ENCODE measurements around the gene DPYSL4.
"Not testable (repeated sequence)": the region's sequence is repeated elsewhere in the genome, so short reads cannot be mapped to it uniquely, and the experiment has no call there.

The DPYSL4 gene

DNA sequence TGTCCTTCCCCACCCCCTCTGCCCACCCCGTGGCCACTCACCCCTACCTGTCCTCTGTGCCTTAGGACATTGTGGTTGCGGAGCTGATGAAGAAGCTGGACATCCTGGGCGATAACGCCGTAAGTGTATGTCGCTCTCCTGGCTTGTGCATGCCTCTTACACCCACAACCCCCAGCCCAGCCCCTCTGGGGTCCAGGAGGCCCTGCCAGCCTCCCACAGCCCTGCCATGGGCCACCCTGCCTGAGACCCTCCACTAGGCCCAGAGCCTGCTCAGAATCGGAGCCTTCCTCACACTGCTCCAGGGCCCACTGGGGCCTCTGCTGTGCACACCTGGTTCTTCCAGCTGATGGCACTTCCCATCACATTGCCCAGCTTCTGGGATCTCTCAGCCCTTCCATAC lies 36.8 kb upstream of the DPYSL4 start:
- no peak for DNase-seq (ENCODE audit: low read depth)

DNA sequence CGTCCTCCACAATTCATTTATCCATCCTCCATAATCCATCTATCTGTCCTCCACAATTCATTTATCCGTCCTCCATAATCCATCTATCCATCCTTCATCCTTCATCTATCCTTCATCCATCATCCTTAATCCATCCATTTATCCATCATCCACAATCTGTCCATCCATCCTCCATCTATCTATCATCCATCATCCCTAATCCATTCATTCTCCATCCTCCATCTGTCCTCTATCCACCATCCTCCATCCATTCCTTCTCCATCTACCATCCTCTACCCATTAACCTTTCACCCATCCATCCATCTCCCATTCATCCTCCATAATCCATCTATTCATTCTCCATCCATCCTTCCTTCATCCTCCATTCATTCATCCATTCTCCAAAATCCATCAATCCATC lies 36.0 kb upstream of the DPYSL4 start:
- no peak for DNase-seq (ENCODE audit: low read depth)

DNA sequence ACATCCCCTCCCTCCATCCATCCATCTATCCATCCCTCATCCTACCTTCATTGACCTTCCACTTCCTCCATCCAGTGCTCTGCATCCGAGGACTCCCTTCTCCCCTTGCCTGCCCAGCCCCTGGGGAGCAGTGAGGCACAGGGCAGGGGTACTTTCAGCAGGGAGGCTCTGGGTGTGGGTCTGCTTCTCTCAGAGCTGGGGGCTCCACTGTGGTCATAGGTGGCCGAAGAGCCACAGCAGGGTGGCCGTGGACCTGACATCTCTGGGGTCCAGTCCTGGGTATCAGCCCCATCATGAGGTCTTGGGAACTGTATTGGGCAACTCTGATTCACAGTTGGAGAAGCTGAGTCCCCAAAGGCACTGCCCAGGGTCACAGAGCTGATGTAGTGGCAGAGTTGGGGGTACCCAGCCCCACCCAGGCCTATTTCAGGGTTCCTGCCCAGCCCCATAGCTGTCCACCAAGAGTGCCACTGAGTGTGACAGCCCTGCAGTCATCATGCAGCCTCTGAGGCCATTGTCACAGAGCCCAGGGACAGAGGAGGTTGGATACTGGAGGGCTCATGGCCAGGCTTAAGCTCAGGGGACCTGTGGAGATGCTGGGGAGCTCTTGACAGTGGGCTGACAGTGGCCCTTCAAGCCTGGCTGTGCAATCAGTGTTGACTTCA lies 35.3 kb upstream of the DPYSL4 start:
- DNase-seq (ENCODE audit: low read depth): no peak

DNA sequence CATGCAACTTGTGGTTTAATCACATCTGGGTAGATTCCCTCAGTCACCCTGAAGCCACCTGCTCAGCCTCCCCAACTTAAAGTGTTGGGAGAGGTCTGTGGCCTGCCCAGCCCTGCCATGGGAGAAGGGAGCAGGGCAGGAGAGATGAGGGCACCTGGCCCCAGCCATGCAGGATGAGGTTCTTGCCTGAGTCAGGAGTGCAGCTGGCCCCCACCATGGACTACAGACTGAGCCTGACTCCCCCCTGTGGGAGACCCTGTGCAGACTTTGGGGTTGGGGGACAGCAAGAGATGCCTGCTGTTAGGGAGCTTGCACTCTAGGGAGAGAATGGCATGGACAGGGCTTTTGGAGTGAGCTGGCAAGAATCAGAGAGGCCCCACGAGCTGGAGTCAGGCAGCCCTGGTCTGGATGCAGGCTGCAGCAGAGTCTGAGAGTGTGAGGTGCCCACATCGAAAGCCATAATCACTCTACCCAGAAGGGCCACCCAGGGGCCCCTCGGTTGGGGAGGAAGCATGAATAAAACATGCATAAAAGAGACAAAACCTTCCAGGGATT lies 34.7 kb upstream of the DPYSL4 start:
- DNase-seq (ENCODE audit: low read depth): no peak

DNA sequence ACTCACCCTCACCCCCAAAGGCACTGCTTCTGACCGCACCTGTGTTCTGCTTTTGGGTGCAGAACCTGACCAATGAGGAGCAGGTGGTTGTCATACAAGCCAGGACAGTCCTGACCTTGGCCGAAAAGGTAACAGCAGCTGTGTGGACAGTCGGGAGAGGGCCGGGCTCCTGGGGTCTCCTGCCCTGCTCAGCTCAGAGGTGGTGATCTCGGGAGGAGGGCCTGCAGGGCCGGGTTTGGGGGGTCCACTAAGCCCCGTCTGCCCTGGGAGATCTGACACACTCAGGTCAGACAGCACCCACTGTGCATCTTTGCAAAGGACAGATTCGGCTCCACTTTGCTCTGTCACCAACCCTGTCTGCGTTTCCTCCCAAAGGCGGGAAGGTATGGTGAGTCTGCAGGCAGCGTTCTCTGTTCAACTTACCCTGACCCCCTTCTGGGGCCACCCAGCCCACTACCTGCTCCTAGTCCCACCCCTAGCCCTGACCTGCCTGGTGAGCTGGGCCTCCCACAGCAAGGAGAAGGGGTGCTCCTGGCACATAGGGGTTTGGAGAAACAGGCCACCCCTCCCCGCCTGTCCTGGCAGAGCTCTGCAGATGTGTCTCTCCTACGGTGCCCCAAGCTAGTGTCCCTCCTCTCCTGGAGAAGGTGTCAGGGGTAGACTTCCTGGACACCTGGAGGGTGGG lies 33.7 kb upstream of the DPYSL4 start:
- DNase-seq (ENCODE audit: low read depth): no peak

DNA sequence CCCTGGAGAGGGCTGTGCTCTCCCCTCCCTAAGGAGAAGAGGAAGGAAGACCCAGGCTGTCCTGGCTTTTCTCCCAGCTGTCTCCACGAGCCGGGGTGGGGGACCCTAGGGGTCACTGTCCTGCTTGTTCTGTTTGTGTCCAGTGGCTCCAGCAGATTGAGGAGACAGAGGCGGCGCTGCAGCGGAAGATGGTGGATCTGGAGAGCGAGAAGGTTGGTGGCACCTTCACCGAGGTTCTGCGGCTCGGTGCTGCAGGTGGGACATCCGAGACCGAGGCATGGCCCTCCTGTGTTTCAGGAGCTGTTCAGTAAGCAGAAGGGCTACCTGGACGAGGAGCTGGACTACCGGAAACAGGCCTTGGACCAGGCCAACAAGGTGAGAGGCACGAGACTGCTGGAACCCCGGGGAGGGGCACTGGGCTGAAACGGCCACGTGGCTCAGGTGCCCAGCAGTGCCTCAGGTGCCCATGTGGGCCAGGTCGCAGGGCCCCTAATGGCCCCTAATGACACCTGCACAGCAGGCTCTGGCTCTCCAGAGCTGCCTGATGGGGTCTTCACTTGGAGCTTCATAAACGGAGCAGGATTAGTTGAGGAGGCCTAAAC lies 33.0 kb upstream of the DPYSL4 start:
- DNase-seq (ENCODE audit: low read depth): no peak

DNA sequence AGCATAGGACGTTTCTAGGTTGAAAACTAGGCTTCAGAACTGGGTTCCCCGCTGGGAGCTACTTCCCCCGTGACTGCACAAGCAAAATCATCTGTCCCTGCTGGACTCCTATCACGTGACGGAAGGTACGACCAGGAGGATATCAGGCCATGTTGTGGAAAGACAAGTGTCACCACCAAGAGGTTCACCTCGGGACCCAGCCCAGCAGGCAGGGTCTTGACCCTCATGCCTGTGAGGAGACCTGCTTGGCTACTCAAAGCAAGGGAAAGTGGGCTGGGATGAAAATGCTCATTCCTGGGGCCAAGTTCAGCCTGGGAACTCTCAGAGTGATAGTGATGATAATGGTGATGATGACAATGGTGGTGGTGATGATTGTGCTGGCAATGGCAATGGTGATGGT lies 32.3 kb upstream of the DPYSL4 start:
- DNase-seq (ENCODE audit: low read depth): no peak

DNA sequence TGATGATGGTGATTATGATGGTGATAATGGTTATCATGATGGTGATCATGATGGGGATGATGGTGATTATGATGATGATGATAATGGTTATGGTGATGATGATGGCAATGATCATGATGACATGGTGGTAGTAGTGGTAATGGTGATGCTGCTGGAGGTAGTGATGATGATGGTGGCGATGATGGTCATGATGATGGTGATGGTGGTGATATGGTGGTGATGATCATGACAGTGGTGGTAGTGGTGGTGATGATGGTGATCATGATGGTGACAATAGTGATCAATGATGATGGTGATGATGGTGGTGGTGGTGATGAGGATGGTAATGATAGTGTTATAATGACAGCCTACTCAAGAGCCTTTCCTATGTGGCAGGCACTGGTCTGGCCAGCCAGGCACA lies 31.8 kb upstream of the DPYSL4 start:
- no peak for DNase-seq (ENCODE audit: low read depth)

DNA sequence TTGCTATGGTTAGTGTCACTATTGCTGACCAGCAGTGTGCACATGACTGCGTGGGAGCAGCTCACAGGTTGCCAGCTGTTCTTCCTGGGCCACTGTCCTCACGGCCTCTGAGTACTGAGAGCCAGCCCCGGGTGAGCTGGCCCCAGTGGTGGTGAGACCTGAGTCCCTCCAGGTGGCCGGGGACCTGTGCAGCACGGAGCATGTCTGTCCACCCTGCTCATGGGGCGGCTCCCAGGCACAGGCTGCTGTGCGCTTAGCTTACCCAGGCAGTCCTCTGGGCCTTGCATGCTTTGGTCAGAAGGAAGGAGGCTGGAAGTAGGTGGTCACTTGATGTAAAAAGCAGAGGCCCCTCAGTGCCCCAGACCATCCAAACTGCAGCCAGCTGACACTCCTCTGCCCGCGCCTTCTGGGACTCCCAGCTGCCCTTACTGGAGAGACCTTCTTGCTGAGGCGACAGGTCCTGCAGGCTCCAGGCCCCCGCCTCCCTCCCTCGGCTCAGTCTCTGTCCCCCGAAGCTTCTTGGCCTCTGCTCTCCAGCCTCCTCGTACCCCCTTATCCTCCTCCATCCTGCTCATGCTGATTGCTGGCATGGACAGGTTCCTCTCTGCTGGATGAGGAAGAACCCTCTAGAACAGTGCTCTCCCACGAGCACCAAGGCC lies 30.9 kb upstream of the DPYSL4 start:
- no peak for DNase-seq (ENCODE audit: low read depth)

DNA sequence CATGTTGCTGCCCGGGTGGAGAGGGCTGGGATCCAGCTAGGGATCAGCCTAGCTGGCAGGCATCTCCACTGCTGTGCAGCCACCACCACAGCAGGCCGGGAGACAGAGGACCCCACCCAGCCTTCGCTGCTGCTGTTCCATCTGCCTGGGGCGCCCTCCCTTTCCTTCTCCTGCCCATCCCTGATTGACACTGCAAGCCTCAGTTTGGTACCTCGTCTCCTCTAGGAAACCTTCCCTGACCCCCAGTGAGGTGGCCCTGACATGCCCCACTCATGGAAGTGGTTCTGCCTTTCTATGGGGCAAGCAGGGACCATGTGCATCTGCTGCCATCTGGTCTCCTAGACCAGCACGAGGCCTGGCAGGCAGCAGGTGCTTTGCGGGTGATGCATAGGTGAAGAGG lies 30.4 kb upstream of the DPYSL4 start:
- DNase-seq (ENCODE audit: low read depth): no peak

DNA sequence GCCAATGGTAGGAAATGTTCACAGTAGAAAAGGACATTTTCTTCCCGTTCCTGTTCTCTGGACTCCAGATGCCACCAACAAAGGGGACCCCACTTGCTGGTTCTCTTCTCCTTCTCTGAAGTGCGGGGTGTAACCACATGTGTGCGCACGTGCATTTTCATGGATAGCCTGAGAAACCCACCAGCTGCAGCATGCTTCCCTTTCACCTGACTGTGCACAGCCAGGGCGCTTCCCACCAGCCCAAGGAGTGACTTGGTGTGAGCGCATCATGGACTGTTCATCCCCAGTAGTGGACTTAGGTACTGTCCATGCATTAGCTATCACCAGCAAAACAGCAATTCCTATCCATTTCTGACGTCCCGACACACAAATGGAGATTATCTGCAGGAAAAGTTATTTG lies 29.6 kb upstream of the DPYSL4 start:
- no peak for DNase-seq (ENCODE audit: low read depth)

DNA sequence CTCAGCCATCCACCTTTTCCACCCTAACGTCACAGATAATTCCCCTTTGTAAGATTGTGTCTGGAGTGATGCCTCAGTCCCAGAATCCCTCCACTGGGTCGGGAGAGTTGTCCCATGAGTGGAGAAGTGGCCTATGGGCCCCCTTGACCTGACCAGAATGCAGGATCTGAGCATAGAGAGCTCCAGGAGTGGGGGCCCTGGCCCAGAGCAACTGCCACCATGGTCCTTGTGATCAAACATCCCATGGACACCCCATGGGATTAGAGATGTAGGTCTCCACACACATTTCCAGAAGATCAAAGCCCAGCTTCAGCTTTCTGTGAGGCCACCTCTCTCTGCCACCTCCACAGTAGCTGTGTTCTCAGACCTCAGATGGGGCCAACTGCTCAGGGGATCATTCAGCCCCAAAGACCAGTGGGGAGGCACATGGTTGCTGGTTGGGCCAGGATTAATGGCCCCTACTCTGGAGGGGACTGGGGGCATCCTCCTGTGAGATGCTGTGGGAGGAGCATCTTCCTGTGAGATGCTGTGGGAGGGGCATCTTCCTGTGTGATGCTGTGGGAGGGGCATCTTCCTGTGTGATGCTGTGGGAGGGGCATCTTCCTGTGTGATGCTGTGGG lies 28.5 kb upstream of the DPYSL4 start:
- no peak for DNase-seq (ENCODE audit: low read depth)

DNA sequence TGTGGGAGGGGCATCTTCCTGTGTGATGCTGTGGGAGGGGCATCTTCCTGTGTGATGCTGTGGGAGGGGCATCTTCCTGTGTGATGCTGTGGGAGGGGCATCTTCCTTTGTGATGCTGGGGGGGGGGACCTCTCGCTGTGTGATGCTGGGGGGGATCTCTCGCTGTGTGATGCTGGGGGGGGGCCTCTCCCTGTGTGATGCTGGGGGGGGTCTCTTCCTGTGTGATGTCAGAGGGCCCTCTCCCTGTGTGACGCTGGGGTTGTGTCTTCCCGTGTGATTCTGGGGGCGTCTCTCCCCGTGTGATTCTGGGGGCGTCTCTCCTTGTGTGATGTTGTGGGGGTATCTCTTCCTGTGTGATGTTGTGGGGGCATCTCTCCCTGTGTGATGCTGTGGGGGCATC lies 27.9 kb upstream of the DPYSL4 start:
- no peak for DNase-seq (ENCODE audit: low read depth)

DNA sequence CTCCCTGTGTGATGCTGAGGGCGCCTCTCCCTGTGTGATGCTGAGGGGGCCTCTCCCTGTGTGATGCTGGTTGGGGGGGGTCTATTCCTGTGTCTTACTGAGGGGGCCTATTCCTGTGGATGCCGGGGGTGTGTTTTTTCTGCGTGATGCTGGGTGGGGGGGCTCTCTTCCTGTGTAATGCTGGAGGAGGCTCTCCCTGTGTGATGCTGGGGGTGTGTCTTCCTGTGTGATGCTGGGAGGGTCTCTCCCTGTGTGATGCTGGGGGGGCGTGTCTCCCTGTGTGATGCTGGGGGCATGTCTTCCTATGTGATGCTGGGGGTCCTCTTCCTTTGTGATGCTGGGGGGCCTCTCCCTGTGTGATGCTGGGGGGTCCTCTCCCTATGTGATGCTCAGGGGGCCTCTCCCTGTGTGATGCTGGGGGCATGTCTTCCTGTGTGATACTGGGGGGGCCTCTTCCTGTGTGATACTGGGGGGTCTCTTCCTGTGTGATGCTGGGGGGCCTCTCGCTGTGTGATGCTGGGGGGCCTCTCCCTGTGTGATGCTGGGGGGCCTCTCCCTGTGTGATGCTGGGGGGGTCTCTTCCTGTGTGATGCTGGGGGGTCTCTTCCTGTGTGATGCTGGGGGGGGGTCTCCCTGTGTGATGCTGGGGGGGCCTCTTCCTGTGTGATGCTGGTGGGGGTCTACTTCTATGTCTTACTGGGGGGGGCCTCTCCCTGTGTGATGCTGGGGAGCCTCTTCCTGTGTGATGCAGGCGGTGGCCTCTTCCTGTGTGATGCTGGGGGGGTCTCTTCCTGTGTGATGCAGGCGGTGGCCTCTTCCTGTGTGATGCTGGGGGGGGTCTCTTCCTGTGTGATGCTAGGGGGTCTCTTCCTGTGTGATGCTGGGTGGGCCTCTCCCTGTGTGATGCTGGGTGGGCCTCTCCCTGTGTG lies 27.2 kb upstream of the DPYSL4 start:
- DNase-seq (ENCODE audit: low read depth): not testable (repeated sequence)

DNA sequence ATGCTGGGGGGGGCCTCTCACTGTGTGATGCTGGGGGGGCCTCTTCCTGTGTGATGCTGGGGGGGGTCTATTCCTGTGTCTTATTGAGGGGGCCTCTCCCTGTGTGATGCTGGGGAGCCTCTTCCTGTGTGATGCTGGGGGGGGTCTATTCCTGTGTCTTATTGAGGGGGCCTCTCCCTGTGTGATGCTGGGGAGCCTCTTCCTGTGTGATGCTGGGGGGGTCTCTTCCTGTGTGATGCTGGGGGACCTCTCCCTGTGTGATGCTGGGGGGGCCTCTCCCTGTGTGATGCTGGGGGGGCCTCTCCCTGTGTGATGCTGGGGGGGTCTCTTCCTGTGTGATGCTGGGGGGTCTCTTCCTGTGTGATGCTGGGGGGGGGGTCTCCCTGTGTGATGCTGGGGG lies 26.5 kb upstream of the DPYSL4 start:
- DNase-seq (ENCODE audit: low read depth): not testable (repeated sequence)

DNA sequence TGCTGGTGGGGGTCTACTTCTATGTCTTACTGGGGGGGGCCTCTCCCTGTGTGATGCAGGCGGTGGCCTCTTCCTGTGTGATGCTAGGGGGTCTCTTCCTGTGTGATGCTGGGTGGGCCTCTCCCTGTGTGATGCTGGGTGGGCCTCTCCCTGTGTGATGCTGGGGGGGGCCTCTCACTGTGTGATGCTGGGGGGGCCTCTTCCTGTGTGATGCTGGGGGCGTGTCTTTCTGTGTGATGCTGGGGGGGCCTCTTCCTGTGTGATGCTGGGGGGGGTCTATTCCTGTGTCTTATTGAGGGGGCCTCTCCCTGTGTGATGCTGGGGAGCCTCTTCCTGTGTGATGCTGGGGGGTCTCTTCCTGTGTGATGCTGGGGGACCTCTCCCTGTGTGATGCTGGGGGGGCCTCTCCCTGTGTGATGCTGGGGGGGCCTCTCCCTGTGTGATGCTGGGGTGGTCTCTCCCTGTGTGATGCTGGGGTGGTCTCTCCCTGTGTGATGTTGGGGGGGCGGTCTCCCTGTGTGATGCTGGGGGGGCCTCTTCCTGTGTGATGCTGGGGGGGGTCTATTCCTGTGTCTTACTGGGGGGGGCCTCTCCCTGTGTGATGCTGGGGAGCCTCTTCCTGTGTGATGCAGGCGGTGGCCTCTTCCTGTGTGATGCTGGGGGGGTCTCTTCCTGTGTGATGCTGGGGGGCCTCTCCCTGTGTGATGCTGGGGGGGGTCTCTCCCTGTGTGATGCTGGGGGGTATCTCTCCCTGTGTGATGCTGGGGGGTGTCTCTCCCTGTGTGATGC lies 25.7 kb upstream of the DPYSL4 start:
- DNase-seq (ENCODE audit: low read depth): not testable (repeated sequence)

DNA sequence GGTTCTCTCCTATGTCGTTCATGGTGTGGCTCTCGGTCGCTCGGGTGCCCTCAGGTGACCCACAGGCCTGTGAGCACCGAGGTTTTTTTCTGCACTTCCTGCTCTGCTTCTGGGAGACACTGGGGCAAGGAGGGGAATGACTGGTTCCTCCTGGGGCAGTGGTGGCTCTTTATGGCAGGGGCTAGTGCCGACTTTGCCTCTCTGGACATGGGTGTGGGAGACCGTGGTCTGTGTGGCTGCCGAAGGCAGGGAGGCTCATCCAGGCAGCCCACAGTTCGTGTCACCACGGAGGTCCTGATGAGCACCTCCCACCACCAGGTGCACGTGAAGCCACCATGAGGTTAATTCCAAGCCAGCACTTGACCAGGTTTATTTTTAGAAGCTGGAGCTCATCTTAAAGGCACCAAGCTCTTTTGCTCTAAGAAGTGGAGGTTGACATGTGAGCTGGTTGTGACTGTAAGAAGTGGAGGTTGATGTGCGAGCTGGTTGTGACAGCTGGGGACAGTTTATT lies 24.7 kb upstream of the DPYSL4 start:
- DNase-seq (ENCODE audit: low read depth): no peak

DNA sequence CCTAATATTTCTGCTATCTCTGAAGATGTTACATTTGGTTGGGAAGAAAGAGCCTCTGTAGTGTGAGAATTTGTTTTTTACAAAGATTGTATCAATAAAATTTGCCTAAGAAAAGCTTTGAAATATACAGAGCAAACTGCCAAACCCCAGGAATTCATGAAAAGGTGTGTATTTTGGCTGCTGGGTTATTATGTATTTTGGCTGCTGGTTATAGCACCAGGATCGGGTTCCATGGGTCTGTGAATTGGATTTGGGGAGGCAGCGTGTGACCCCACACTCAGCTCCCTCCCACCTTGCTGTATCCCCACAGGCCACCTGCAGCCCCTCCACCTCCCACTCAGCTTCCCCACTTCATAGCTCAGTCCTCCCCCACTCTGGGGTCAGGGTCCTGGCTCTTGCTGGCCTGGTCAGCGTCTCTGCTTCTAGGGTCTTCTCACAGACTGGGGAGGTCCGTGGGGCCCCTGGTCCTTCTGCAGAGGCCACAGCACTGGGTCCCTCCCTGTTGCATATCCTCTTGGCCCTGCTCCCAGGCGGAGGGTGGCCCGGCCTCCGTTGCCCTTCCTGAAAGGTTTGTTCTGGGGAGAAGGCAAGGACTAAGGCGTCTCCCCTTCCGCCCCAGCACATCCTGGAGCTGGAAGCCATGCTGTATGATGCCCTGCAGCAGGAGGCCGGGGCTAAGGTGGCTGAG lies 24.0 kb upstream of the DPYSL4 start:
- DNase-seq (ENCODE audit: low read depth): no peak

DNA sequence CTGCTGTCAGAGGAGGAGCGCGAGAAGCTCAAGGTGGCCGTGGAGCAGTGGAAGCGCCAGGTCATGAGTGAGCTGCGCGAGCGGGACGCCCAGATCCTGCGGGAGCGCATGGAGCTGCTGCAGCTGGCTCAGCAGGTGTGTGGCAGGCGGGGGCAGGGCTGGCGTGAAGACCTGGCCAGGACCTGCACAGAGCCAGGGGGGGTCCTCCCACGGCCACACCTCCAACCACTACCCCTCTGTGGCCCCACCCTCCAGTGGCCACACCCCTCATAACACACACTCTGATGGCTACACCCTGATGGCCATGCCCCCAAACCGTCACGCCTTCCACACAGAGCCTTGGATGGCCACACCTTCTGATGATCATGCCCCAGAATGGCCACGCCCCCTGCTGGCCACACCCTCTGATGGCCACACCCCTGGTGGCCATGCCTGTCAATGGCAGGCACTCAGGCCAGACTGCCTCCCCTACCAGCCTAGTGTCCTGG lies 23.4 kb upstream of the DPYSL4 start:
- DNase-seq (ENCODE audit: low read depth): no peak

Data from fibroblast of gingiva (primary cell).